Nephron progenitor cell (in vitro differentiated cells): ENCODE results near the gene TNNT3.

ENCODE experiments used
- DNase-seq: peaks from one replicate; pipeline ENCODE4 v3.0.0; 2021
- H3K27ac Mint-ChIP-seq: 2 replicates; pipeline ENCODE4 v1.8.0; 2021; ENCODE audit warnings: mild to moderate bottlenecking, moderate library complexity, mixed read lengths
- H3K27me3 Mint-ChIP-seq: 2 replicates; pipeline ENCODE4 v1.8.0; 2021; ENCODE audit warnings: mild to moderate bottlenecking, low read depth, mixed read lengths; ENCODE audit not compliant: poor library complexity
- H3K36me3 Mint-ChIP-seq: 2 replicates; pipeline ENCODE4 v1.8.0; 2021; ENCODE audit warnings: low read depth, mixed read lengths
- H3K4me1 Mint-ChIP-seq: 2 replicates; pipeline ENCODE4 v1.8.0; 2021; ENCODE audit warnings: mixed read lengths
- H3K4me3 Mint-ChIP-seq: 2 replicates; pipeline ENCODE4 v1.8.0; 2021; ENCODE audit warnings: mild to moderate bottlenecking, moderate library complexity, mixed read lengths
- H3K9me3 Mint-ChIP-seq: 2 replicates; pipeline ENCODE4 v1.8.0; 2021; ENCODE audit warnings: mild to moderate bottlenecking, moderate library complexity, mixed read lengths
- TF ChIP-seq, protein P1 (sequence below): fragments of 200-600 bp; sonication (generic); IDR thresholded peaks from 2 replicates; pipeline ENCODE4 v1.5.0; 2021; ENCODE audit warnings: antibody characterized with exemption

Gene TNNT3

DNA sequence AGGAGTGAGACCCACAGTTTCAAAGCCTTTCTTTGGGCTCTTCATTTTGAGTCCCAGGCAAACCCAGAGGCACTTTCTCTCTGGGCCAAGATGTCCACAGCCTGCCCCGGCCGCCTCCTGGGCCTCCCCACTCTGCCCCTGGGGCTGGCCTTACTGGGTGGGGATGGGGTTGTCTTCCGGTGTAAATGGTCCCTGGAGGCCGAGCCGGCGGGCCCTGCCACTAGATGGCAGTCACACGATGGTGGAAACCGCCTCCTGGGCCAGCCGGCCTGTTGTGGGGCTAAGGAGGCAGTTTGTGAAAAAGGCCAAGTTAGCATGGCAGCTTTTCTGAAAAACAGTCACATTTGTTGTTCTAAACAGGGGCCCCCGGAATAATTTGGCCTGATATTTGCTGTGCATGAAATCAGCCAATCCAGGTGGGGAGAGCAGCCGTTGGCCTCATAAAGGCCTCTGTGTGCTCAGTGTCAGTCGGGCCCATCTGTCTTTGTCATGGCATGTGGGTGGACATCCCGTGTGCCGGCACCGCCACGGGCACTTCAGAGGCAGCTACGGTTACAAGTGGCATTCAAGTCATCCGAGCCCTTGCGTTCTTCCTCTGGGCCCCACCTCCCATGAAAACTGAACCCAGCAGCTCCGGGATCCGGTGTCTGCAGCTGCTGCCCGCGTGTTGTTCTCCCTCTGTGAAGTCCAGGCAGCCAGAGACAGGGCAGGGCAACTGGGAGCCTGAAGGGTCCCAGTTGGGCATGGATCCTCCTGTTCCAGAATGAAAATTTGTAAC is 34.2 kb downstream of the TNNT3 start:
- peak; percentile 3 for DNase-seq
- Mint-ChIP-seq H3K9me3 (no peaks in the 10 kb centered on the region), H3K27me3 (no peaks in the 10 kb centered on the region), H3K4me1 (no peaks in the 10 kb centered on the region), H3K4me3 (no peak overlapping the region), H3K27ac (no peak overlapping the region), H3K36me3 (no peaks in the 10 kb centered on the region)
- TF ChIP-seq, protein P1, sequence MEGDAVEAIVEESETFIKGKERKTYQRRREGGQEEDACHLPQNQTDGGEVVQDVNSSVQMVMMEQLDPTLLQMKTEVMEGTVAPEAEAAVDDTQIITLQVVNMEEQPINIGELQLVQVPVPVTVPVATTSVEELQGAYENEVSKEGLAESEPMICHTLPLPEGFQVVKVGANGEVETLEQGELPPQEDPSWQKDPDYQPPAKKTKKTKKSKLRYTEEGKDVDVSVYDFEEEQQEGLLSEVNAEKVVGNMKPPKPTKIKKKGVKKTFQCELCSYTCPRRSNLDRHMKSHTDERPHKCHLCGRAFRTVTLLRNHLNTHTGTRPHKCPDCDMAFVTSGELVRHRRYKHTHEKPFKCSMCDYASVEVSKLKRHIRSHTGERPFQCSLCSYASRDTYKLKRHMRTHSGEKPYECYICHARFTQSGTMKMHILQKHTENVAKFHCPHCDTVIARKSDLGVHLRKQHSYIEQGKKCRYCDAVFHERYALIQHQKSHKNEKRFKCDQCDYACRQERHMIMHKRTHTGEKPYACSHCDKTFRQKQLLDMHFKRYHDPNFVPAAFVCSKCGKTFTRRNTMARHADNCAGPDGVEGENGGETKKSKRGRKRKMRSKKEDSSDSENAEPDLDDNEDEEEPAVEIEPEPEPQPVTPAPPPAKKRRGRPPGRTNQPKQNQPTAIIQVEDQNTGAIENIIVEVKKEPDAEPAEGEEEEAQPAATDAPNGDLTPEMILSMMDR = no peak

DNA sequence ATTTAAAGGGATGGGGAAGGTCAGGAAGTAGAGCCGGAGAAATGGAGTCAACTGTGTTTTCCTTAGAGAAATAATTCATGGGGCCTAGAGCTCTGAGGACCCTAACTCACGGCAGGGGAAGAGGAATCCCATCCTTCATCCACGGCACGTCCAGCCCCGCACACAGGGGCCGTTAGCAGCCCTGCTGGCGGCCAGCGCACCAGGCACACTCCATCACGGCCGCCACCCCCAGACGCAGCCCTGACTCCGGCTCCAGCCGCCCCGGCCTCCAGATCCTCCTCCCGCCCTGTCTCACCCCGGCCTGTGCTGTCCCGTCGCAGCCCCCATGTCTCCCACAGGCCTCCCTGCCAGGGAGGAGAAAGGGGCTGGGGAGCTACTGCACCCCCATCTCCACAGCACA is 38.9 kb downstream of the TNNT3 start:
- Mint-ChIP-seq H3K4me1 (no peaks in the 10 kb centered on the region), H3K4me3 (no peak overlapping the region), H3K27ac (no peak overlapping the region), H3K27me3 (no peaks in the 10 kb centered on the region), H3K9me3 (no peaks in the 10 kb centered on the region), H3K36me3 (no peaks in the 10 kb centered on the region)
- TF ChIP-seq, protein P1 = no peak
- DNase-seq = no peak

DNA sequence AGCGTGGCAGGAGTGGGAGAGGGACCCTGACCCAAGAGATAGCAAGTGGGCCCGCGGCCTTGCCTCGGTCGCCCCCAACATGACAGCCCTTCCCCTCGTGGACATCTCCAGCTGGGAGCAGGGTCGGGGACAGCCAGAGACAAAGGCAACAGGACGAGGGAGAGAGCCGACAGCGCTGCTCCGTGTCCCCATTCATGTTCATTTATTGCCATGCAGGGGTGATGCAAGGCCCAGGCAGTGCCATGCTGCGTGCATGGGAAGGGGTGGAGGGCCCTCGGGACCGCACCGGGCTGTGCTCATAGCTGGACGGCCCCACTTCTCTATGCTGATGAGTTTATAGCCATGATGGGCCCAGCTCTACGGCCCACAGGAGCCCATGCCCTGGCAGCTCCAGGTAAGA is 40.3 kb downstream of the TNNT3 start:
- H3K4me1 Mint-ChIP-seq = no peaks in the 10 kb centered on the region
- no peaks in the 10 kb centered on the region for H3K27me3 Mint-ChIP-seq
- H3K27ac Mint-ChIP-seq = no peak overlapping the region
- H3K36me3 Mint-ChIP-seq = no peaks in the 10 kb centered on the region
- no peak for DNase-seq
- no peak overlapping the region for H3K4me3 Mint-ChIP-seq
- TF ChIP-seq, protein P1 = no peak
- H3K9me3 Mint-ChIP-seq = no peaks in the 10 kb centered on the region

DNA sequence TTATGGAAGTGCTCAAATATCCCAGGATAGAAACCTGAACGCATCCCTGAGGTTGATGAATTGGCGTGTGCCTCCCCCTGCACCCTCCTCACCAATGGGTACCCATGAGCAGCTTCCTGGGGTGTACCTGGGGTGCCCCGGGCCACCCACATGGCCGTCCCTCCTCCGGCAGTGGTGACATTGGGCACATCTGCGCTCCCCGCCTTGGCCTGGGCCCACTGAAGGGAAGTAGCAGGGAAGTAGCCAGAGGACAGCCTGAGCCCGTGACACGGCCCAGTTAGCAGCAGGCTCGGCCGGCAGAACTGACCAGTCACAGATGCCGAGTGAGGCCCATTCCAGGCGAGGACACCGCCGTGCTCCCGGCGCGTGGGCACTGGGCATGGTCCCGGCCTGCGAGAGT is 44.4 kb downstream of the TNNT3 start:
- no peaks in the 10 kb centered on the region for H3K9me3 Mint-ChIP-seq
- no peak for DNase-seq
- TF ChIP-seq, protein P1 = no peak
- no peak overlapping the region for H3K27ac Mint-ChIP-seq
- no peaks in the 10 kb centered on the region for H3K27me3 Mint-ChIP-seq
- no peak overlapping the region for H3K4me3 Mint-ChIP-seq
- H3K4me1 Mint-ChIP-seq = no peaks in the 10 kb centered on the region
- H3K36me3 Mint-ChIP-seq = no peaks in the 10 kb centered on the region

DNA sequence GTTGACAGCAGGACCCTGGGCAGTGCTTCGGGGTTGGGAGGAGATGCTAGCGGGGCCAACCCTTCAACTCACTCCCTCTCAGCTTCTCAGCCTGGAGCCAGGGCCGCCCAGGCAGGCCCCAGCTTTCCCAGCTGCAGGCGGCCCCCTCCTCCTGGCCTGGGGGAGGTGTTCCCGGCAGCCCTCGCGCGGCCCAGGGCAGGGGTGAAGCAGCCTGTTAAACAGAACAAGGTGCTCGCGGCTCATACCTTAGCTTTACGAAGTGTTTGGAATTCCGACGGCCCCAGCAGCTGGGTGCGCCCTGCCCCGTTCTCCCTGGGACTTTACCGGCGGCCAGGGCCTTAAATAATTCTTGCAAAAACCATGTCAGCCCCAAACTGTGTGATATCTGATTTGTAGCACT is 44.8 kb downstream of the TNNT3 start:
- Mint-ChIP-seq H3K27me3 (no peaks in the 10 kb centered on the region), H3K36me3 (no peaks in the 10 kb centered on the region), H3K9me3 (no peaks in the 10 kb centered on the region), H3K4me1 (no peaks in the 10 kb centered on the region), H3K27ac (no peak overlapping the region), H3K4me3 (no peak overlapping the region)
- TF ChIP-seq, protein P1 = no peak
- DNase-seq = no peak

DNA sequence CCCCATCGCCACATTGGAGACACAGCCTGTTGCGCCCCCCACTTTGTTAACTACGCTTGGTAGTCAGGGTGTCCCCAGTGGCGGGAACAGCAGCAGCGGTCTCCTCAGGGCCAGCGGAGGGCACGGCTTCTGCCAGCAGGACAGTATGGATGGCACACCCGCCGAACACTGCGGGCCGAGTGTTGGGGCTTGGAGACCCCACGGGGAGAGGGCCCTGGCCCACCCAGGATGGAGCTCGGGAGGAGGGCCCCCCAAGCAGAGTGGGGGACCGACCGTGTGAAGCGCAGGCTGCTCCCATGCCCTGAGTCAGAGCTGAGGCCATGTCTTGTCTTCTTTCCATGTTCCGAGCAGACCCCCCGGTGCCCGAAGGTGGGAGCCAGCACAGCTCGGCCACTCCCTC is 45.5 kb downstream of the TNNT3 start:
- no peaks in the 10 kb centered on the region for H3K27me3 Mint-ChIP-seq
- H3K36me3 Mint-ChIP-seq = no peaks in the 10 kb centered on the region
- TF ChIP-seq, protein P1 = no peak
- H3K4me1 Mint-ChIP-seq = no peaks in the 10 kb centered on the region
- no peak overlapping the region for H3K4me3 Mint-ChIP-seq
- H3K27ac Mint-ChIP-seq = no peak overlapping the region
- no peaks in the 10 kb centered on the region for H3K9me3 Mint-ChIP-seq
- DNase-seq = no peak
